Left colon (tissue), 2 donors: Measurements from ENCODE around the gene URI1. TPM values are rescaled to one million over a fixed set of nuclear protein-coding genes. Genes with fewer than 3 reads are reported as not detected.
A peak's percentile ranks its signal among the peaks of the same experiment; 100 is the strongest.
"Not testable (repeated sequence)": the region's sequence is repeated elsewhere in the genome, so short reads cannot be mapped to it uniquely, and the experiment has no call there.

ENCODE experiments used
- ATAC-seq: fragments of 200-7000 bp; cut with Tn5 transposase; one replicate; pipeline ENCODE4 v1.9.1; 2020; ENCODE audit warnings: mild to moderate bottlenecking, moderate library complexity
- DNase-seq, 2 donors: peaks; one replicate each; pipeline ENCODE4 v3.0.0-alpha.2; 2020
- intact Hi-C, 2 donors: fragments of 100-400 bp; cut with DNase I in 1 of 2; cut with micrococcal nuclease in 1 of 2; formaldehyde crosslinking; loops; one replicate each; pipeline versions ENCODE4 v1.11.2 to v1.14.0; 2022; cut with DNase I, micrococcal nuclease
- long read RNA-seq: library from polyadenylated mRNA; unstranded; transcript quantifications from one replicate; pipeline ENCODE4 v2.0.0, GENCODE V29; 2021
- total RNA-seq, 2 donors: library from RNA; stranded (reverse); fragmentation: NEBNext Ultra II Directional; extraction: Animal tissue kit (Norgen Biotek cat#: 25700); gene quantifications; one replicate each; pipeline ENCODE4 v1.2.1, GENCODE V29; 2021
- donor health status: DM: no; HTN: no; CAD: no.
- donor health status: DM: yes; HTN: yes; CAD: no.

The URI1 gene
- total RNA-seq, result 10 to 100 TPM; 41.8 to 47.6 TPM
- long read RNA-seq, transcript URI1-206 (10 exons, 2,495 nt), result major isoform, 5 of 17 reads
- long read RNA-seq, transcript URI1-202 (11 exons, 3,444 nt), result major isoform, 5 of 17 reads
- long read RNA-seq, partial matches to known transcripts, result 2 of 17 reads
- long read RNA-seq, other reads (novel, unspliced or antisense), result 4 of 17 reads

- peak; percentile 97 for ATAC-seq
Measured at GRCh38 chr19:29941828-29942403, at the start of gene URI1. URI1 (plus strand) TSS chr19:29942239; CDS start chr19:29942548, 309 bp downstream.

GRCh38 chr19:29893606-29894284 is 48.3 kb upstream of the URI1 start:
- ATAC-seq, result no peak
- intact Hi-C loops, result no loop called here
- no peak for DNase-seq

More at GRCh38 chr19:29941828-29942403, at the start of gene URI1:
- intact Hi-C loops, result no loop called here
- DNase-seq, result peak; percentile 83 to 94

GRCh38 chr19:29896802-29897201 is 45.2 kb upstream of the URI1 start:
- intact Hi-C loops, result no loop called here
- DNase-seq (no peak), ATAC-seq (no peak)

DNA sequence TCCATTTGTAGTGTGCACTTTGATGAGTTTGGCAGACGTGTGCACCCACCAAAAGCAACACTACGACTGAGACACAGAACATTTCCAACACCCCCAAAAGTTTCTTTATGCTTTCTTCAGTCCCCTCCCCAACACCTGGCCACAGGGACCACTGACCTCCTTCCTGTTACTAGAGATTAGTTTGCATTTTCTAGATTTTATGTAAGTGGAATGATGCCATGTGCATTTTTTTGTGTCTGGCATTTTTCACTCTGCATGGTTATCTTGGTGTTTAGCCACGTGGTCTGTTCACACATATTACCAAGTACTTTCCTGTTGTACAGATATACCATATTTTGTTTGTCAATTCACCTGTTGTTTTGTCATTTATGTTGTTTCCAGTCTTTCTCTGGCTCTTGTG is 44.6 kb upstream of the URI1 start:
- intact Hi-C loops, result no loop called here
- DNase-seq (no peak), ATAC-seq (no peak)

GRCh38 chr19:29904017-29904416 is 38.0 kb upstream of the URI1 start:
- intact Hi-C loops, result no loop called here
- DNase-seq (no peak), ATAC-seq (no peak)

DNA sequence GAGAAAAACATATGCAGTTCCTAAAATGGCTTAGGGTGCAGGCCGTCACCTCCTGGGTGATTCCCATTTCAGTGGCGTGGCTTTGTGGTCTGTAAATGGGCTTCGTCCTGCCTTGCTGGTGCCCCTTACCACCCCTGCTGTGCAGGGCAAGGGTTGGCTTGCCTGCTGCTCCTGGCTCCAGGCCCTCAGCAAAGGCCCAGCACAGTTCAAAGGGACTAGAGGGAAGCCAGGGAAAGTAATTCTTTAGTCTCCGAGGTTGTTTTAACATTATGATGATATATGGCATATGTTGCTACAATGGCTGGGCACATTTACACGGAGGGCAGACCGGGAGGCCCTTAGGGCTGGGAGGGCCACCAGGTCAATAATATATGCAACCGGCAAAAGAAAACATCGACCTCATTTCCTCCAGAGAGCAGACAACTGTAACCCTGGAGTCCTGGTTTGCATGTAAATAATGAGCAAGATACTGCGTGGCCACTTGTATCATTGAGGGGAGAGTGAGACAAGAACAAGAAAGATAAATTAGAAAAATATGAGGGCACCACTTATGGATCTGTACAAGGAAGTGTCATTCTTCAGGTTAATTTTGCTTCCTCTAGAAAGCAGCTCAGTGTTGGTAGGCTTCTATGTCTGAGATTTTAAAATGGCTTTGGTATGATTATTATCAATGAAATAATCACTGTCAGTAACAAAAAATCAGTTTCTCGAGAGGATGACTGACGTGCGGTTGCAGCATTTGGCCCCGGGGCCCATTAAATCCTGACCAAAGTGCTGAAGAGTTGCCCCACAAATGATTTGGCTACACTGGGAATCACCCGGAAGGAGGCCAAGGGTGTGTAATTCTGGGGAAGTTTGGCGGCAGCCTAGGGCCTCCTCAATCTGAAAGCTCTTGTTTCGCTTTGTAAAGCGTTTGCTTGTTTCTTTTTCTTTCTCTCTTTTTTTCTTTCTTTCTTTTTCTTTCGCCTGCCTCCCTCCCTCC is 32.8 kb upstream of the URI1 start:
- intact Hi-C loops, result no loop called here
- ATAC-seq (no peak), DNase-seq (no peak)

GRCh38 chr19:29914933-29915332 is 27.1 kb upstream of the URI1 start:
- ATAC-seq (no peak), DNase-seq (no peak)
- intact Hi-C loops, result no loop called here

DNA sequence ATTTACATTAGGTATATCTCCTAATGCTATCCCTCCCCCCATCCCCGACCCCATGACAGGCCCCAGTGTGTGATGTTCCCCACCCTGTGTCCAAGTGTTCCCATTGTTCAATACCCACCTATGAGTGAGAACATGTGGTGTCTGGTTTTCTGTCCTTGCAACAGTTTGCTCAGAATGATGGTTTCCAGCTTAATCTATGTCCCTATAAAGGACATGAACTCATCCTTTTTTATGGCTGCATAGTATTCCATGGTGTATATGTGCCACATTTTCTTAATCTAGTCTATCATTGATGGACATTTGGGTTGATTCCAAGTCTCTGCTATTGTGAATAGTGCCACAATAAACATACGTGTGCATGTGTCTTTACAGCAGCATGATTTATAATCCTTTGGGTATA is 26.2 kb upstream of the URI1 start:
- intact Hi-C loops, DNase-seq, ATAC-seq: not testable (repeated sequence)

GRCh38 chr19:29917911-29918310 is 24.1 kb upstream of the URI1 start:
- ATAC-seq, result no peak
- no peak for DNase-seq
- intact Hi-C loops, result no loop called here

DNA sequence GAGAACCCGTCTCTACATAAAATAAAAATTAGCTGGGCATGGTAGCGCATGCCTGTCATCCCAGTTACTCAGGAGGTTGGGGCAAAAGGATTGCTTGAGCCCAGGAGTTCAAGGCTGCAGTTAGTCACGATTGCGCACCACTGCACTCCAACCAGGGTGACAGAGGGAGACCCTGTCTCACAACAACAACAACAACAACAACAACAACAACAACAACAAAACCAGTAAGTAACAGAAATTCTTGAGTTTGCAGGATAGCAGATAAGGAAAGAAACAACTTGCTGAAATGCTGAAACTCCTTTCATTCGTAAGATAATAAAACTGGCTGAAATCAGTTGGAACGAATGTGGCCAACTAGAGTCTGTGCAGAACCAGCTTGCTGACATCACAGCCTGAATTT is 23.1 kb upstream of the URI1 start:
- intact Hi-C loops, result no loop called here
- ATAC-seq (no peak), DNase-seq (no peak)

DNA sequence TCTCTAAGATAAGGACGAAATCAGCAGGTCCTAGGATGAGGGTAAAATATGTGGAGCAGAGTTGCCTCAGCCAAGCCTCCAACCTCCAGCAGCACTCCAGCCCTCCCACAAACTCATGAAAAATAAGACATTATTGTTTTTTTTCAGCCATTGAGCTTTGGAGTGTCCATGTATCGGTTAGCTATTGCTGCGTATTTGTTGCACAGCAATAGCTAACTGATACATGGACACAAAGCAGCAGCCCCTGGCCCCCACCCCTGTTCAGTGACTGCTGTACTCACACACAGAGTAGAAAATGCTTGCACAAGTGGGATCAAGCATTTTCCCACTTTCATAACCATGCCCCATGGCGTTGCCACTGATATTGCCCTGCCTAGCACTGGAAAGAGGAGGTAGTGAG is 19.1 kb upstream of the URI1 start:
- intact Hi-C loops, result no loop called here
- DNase-seq, result no peak
- ATAC-seq, result no peak

DNA sequence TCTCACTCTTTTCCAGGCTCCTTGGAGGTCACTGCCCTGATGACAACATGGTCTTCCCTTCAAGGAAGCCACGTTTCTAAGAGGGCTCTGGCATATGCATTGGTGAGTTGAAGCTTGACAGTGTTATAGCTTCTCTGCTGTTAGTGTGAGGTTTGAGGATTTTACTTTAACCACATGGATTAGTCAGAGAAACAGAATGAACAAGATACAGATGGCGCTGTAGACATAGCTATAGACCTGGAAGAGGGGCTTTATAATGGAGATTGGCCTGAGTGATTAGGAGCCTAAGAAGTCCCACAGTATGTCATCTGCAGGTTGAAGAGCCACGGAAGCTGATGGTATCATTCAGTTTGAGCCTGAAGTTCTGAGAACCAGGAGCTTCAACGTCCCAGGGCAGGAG is 18.4 kb upstream of the URI1 start:
- ATAC-seq (no peak), DNase-seq (no peak)
- intact Hi-C loops, result no loop called here

- intact Hi-C loops, result no loop called here
- no peak for ATAC-seq
Measured at GRCh38 chr19:29926031-29926430, 16.0 kb upstream of the URI1 start.

DNA sequence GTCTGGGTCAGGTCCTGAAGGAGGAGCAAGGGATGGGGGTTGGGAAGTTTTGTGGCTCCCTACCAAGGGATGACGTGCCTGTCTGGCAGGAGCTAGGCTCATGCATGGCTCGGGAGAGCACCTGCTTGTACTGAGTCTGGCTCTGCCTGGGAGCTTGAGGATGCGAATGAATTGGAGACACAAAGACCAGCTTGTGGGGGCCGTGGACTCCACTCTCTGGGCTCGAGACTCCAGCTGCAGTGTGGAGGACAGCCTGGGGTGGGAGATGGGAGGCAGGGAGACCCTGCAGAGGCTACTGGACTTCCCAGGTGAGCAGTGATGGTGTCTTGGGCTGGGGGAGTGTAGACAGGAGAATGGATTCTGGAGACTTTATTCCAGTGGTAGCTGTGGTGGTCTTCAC is 15.2 kb upstream of the URI1 start:
- intact Hi-C loops, result no loop called here
- DNase-seq, result no peak
- no peak for ATAC-seq

More at GRCh38 chr19:29926031-29926430, 16.0 kb upstream of the URI1 start:
- no peak for DNase-seq

GRCh38 chr19:29927944-29928625 is 14.0 kb upstream of the URI1 start:
- ATAC-seq (peak; percentile 41), DNase-seq (no peak)
- intact Hi-C loops, result no loop called here

DNA sequence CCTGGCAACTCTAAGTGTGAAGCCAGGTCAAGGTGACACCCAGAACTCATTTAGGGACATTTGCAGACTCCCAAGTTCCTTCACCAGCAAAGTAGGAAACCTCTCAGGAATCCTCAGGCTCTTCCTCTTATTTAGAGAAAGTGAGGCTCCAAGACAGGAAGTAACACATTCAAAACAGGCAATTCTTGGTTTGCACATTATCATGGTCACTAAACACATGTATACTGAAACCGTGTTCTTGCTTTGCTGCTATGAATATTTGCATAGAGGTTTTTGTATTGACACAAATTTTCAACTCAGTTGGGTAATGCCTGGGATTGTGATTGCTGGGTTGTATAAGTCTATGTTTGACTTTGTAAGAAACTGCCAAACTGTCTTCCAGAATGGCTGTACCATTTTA is 13.2 kb upstream of the URI1 start:
- ATAC-seq (no peak), DNase-seq (no peak)
- intact Hi-C loops, result no loop called here

GRCh38 chr19:29934257-29934656 is 7.8 kb upstream of the URI1 start:
- no peak for ATAC-seq
- intact Hi-C loops, result no loop called here
- no peak for DNase-seq

DNA sequence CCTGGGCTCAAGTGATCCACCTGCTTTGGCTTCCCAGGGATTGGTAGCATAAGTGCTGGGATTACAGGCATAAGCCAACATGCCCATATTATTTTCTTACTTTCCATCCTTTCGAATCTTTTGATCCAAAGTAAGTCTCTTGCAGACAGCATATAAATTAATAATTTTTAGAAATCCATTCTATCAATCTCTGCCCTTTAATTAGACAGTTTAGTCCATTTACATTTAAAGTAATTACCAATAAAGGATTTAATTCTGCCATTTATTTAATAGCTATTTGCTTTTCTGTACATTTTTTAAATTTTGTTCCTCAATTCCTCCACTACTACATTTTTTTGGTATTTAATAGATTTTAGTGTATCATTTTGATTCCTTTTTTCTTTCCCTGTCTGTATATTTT is 7.3 kb upstream of the URI1 start:
- intact Hi-C loops, result no loop called here
- ATAC-seq (no peak), DNase-seq (no peak)

GRCh38 chr19:29936409-29936808 is 5.6 kb upstream of the URI1 start:
- intact Hi-C loops, result no loop called here

More at GRCh38 chr19:29936409-29936808, 5.6 kb upstream of the URI1 start:
- no peak for ATAC-seq
- no peak for DNase-seq
